Measurements from ENCODE around the gene CDHR2. TPM values are rescaled to one million over a fixed set of nuclear protein-coding genes. Genes with fewer than 3 reads are reported as not detected.

The CDHR2 gene
- total RNA-seq, 1 experiment from 2014 or later = 0.10 TPM

DNA sequence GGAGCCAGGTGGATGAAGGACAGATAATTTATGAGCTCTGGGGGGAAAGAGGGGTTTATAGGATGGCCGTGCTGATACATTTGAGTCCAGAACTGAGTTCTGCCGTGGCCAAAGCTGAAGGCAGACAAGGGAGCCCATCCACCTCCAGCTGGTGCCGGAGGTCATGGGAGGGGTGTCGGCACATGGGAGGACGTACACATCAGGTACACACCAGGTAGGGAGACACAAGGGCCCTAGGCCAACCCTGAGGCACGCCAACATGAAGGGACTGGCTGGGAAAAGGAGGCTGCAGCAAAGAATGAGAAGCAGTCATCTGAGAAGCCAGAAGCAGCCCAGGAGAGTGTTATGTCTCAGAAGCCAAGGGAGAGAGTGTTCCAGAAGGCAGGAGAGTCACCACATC lies 62.9 kb downstream of the CDHR2 start (continued):
- TF ChIP-seq, protein P1, sequence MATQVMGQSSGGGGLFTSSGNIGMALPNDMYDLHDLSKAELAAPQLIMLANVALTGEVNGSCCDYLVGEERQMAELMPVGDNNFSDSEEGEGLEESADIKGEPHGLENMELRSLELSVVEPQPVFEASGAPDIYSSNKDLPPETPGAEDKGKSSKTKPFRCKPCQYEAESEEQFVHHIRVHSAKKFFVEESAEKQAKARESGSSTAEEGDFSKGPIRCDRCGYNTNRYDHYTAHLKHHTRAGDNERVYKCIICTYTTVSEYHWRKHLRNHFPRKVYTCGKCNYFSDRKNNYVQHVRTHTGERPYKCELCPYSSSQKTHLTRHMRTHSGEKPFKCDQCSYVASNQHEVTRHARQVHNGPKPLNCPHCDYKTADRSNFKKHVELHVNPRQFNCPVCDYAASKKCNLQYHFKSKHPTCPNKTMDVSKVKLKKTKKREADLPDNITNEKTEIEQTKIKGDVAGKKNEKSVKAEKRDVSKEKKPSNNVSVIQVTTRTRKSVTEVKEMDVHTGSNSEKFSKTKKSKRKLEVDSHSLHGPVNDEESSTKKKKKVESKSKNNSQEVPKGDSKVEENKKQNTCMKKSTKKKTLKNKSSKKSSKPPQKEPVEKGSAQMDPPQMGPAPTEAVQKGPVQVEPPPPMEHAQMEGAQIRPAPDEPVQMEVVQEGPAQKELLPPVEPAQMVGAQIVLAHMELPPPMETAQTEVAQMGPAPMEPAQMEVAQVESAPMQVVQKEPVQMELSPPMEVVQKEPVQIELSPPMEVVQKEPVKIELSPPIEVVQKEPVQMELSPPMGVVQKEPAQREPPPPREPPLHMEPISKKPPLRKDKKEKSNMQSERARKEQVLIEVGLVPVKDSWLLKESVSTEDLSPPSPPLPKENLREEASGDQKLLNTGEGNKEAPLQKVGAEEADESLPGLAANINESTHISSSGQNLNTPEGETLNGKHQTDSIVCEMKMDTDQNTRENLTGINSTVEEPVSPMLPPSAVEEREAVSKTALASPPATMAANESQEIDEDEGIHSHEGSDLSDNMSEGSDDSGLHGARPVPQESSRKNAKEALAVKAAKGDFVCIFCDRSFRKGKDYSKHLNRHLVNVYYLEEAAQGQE (IDR thresholded peaks at IDR 0.05; ENCODE audit: low read depth) = no peak
- no peak for TF ChIP-seq ZNF274 (IDR thresholded peaks at IDR 0.05; ENCODE audit: low read depth, low read length)
- TF ChIP-seq EGR1 (IDR thresholded peaks at IDR 0.05; ENCODE audit: low read depth) = no peak
- TF ChIP-seq SP1 (IDR thresholded peaks at IDR 0.05; ENCODE audit: low read depth) = no peak
- no peak for TF ChIP-seq ZFX (IDR thresholded peaks at IDR 0.05)
- no peak for TF ChIP-seq FOSL1 (IDR thresholded peaks at IDR 0.05; ENCODE audit: low read depth)
- TF ChIP-seq POLR2AphosphoS5 (IDR thresholded peaks at IDR 0.05; ENCODE audit: low read depth, low read length) = no peak
- TF ChIP-seq, protein P2, sequence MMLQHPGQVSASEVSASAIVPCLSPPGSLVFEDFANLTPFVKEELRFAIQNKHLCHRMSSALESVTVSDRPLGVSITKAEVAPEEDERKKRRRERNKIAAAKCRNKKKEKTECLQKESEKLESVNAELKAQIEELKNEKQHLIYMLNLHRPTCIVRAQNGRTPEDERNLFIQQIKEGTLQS (IDR thresholded peaks at IDR 0.05) = no peak
- no peak for TF ChIP-seq EZH2phosphoT487 (IDR thresholded peaks at IDR 0.05; ENCODE audit: borderline replicate concordance)
- TF ChIP-seq SIN3A (IDR thresholded peaks at IDR 0.05; ENCODE audit: low read depth) = no peak
- TF ChIP-seq JUND (IDR thresholded peaks at IDR 0.05) = no peak

DNA sequence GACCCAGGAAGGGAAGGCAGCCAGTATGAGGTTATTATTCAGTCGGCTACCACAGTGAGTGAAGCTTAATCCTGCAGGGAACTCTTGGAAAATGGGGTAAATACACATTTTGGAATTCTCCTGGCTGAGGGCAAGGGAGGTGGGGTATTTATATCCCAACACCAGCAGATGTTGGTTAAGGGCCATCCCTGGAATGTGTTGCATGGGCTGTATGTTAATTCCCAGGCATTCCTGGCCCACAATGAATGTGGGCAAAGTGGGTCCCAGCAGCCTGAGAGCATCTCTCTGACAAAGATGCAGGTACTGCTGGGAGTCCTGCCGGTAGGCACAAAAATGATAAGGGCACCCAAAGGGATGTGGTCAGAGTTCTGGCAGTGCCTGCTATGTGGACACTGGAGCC lies 63.7 kb downstream of the CDHR2 start:
- DNase-seq (ENCODE audit: low read depth, low spot score) (no peak), ATAC-seq (no peak)
- no peaks in the 10 kb centered on the region for H3K36me3 ChIP-seq (ENCODE audit: control insufficient read depth in 1 of 2, insufficient read depth in 2 of 2, low read length in 2 of 2)
- H3K27ac ChIP-seq (ENCODE audit: low read depth, low read length) = no peak overlapping the region
- no TSS peak for BruUV-seq (replicated peaks)
- no peak overlapping the region for H2AFZ ChIP-seq (ENCODE audit: low read depth, low read length, poor library complexity, severe bottlenecking)
- H4K20me1 ChIP-seq (ENCODE audit: insufficient read depth) = no peaks in the 10 kb centered on the region
- no peak overlapping the region for H3K4me3 ChIP-seq (replicated peaks in 1 of 2; ENCODE audit: low read depth in 1 of 2, low read length in 2 of 2)
- peaks cover 15% of the 10 kb centered on the region; the same call in 1 of the 2 replicates for H3K79me2 ChIP-seq (ENCODE audit: insufficient read depth, low read length)
- no peak overlapping the region for H3K9ac ChIP-seq (ENCODE audit: low read length)
- H3K27me3 ChIP-seq (ENCODE audit: insufficient read depth, low read length) = no peaks in the 10 kb centered on the region
- CTCF ChIA-PET = no interaction called here
- RAD21 ChIA-PET (ENCODE audit: low non-redundant PET in 1 of 2, low total read pairs in 2 of 2, uncharacterized antibody in 2 of 2, unreplicated experiment in 2 of 2) = no interaction called here
- H3K4me2 ChIP-seq (ENCODE audit: low read length) = no peak overlapping the region
- H3K9me3 ChIP-seq (ENCODE audit: control insufficient read depth in 1 of 2, insufficient read depth in 1 of 2, low read depth in 1 of 2, low read length in 2 of 2) = no peaks in the 10 kb centered on the region
- H3K9me2 ChIP-seq (ENCODE audit: insufficient read depth) = no peaks in the 10 kb centered on the region
- POLR2A ChIA-PET = interaction anchor here (0.9 kb wide), 1 partner anchor 34 kb away, joined by 3 read pairs; the partner anchor contains the start of gene TSPAN17
- intact Hi-C loops (cut with micrococcal nuclease) = no loop called here
- H3K4me1 ChIP-seq (ENCODE audit: control insufficient read depth in 1 of 2, insufficient read depth in 2 of 2, low read length in 2 of 2) = peaks cover 25 to 46% of the 10 kb centered on the region in 2 experiments
- TF ChIP-seq ZNF274 (IDR thresholded peaks at IDR 0.05; ENCODE audit: low read depth, low read length) (no peak), ZFX (IDR thresholded peaks at IDR 0.05) (no peak), EZH2phosphoT487 (IDR thresholded peaks at IDR 0.05; ENCODE audit: borderline replicate concordance) (no peak), EGR1 (IDR thresholded peaks at IDR 0.05; ENCODE audit: low read depth) (no peak), POLR2A (IDR thresholded peaks at IDR 0.05; ENCODE audit: borderline replicate concordance, extremely low read depth, insufficient read depth, insufficient read length) (no peak), FOSL1 (IDR thresholded peaks at IDR 0.05; ENCODE audit: low read depth) (no peak)
- TF ChIP-seq, protein P1 (IDR thresholded peaks at IDR 0.05; ENCODE audit: low read depth) = no peak
- TF ChIP-seq, protein P3, sequence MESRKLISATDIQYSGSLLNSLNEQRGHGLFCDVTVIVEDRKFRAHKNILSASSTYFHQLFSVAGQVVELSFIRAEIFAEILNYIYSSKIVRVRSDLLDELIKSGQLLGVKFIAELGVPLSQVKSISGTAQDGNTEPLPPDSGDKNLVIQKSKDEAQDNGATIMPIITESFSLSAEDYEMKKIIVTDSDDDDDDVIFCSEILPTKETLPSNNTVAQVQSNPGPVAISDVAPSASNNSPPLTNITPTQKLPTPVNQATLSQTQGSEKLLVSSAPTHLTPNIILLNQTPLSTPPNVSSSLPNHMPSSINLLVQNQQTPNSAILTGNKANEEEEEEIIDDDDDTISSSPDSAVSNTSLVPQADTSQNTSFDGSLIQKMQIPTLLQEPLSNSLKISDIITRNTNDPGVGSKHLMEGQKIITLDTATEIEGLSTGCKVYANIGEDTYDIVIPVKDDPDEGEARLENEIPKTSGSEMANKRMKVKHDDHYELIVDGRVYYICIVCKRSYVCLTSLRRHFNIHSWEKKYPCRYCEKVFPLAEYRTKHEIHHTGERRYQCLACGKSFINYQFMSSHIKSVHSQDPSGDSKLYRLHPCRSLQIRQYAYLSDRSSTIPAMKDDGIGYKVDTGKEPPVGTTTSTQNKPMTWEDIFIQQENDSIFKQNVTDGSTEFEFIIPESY (IDR thresholded peaks at IDR 0.05; ENCODE audit: extremely low read depth, insufficient replicate concordance, low read length) = no peak

Measured in HCT116 (cell line).